ENCODE measurements around the gene ISLR2. TPM values are rescaled to one million over a fixed set of nuclear protein-coding genes. Genes with fewer than 3 reads are reported as not detected.

Gene ISLR2
- total RNA-seq, 1 experiment from 2014 or later: 0.05 TPM

- Histone ChIP-seq H3K79me2 (ENCODE audit: insufficient read depth, low read length) (no peaks in the 10 kb centered on the region), H3K27ac (ENCODE audit: low read depth, low read length) (no peak overlapping the region), H4K20me1 (ENCODE audit: insufficient read depth) (no peaks in the 10 kb centered on the region), H3K27me3 (ENCODE audit: insufficient read depth, low read length) (no peaks in the 10 kb centered on the region), H2AFZ (ENCODE audit: low read depth, low read length, poor library complexity, severe bottlenecking) (no peak overlapping the region), H3K4me2 (ENCODE audit: low read length) (no peak overlapping the region), H3K4me3 (replicated peaks in 1 of 2; ENCODE audit: low read depth in 1 of 2, low read length in 2 of 2) (no peak overlapping the region), H3K9ac (ENCODE audit: low read length) (no peak overlapping the region), H3K9me2 (ENCODE audit: insufficient read depth) (no peaks in the 10 kb centered on the region), H3K9me3 (ENCODE audit: control insufficient read depth in 1 of 2, insufficient read depth in 1 of 2, low read depth in 1 of 2, low read length in 2 of 2) (no peaks in the 10 kb centered on the region), H3K4me1 (ENCODE audit: control insufficient read depth in 1 of 2, insufficient read depth in 2 of 2, low read length in 2 of 2) (peaks cover 0 to 9% of the 10 kb centered on the region in 2 experiments; a peak in 2 of 4 replicates), H3K36me3 (ENCODE audit: control insufficient read depth in 1 of 2, insufficient read depth in 2 of 2, low read length in 2 of 2) (no peaks in the 10 kb centered on the region)
- BruUV-seq (replicated peaks): no TSS peak
- intact Hi-C loops (cut with micrococcal nuclease): no loop called here
- DNase-seq (ENCODE audit: low read depth, low spot score) (no peak), ATAC-seq (no peak)
- ChIA-PET POLR2A (no interaction called here), RAD21 (ENCODE audit: low non-redundant PET in 1 of 2, low total read pairs in 2 of 2, uncharacterized antibody in 2 of 2, unreplicated experiment in 2 of 2) (interaction anchor here in 1 of 2 experiments (1.5 kb wide), 1 partner anchor 176 kb away, joined by 4 read pairs; no protein-coding TSS in a partner anchor), CTCF (interaction anchor here (0.6 kb wide), 1 partner anchor 189 kb away, joined by 3 read pairs; no protein-coding TSS in a partner anchor)
- TF ChIP-seq EGR1 (IDR thresholded peaks at IDR 0.05; ENCODE audit: low read depth) (no peak), YY1 (IDR thresholded peaks at IDR 0.05; ENCODE audit: extremely low read depth, insufficient replicate concordance, low read depth, low read length) (no peak), SRF (IDR thresholded peaks at IDR 0.05; ENCODE audit: low read depth) (no peak), JUND (IDR thresholded peaks at IDR 0.05) (no peak), CTCF (IDR thresholded peaks at IDR 0.05 in 2 of 3, conservative IDR thresholded peaks at IDR 0.05 in 1 of 3; ENCODE audit: borderline replicate concordance in 1 of 3, insufficient read depth in 1 of 3, low read depth in 2 of 3, low read length in 2 of 3) (no peak), POLR2A (IDR thresholded peaks at IDR 0.05; ENCODE audit: borderline replicate concordance, extremely low read depth, insufficient read depth, insufficient read length) (no peak), SIN3A (IDR thresholded peaks at IDR 0.05; ENCODE audit: low read depth) (no peak), REST (IDR thresholded peaks at IDR 0.05; ENCODE audit: low read depth) (no peak), ZBTB33 (IDR thresholded peaks at IDR 0.05; ENCODE audit: extremely low read depth, insufficient replicate concordance, low read length) (no peak), SP1 (IDR thresholded peaks at IDR 0.05; ENCODE audit: low read depth) (no peak), MAX (IDR thresholded peaks at IDR 0.05) (no peak), CBX3 (IDR thresholded peaks at IDR 0.05; ENCODE audit: low read depth) (no peak), EZH2phosphoT487 (IDR thresholded peaks at IDR 0.05; ENCODE audit: borderline replicate concordance) (no peak), ELF1 (IDR thresholded peaks at IDR 0.05; ENCODE audit: borderline replicate concordance, low read depth) (no peak)
Measured at GRCh38 chr15:74131628-74132413, 1.4 kb downstream of the ISLR2 start.
